ENCODE measurements around the gene FBXW7. TPM values are rescaled to one million over a fixed set of nuclear protein-coding genes. Genes with fewer than 3 reads are reported as not detected.

FBXW7 gene
- total RNA-seq, 1 experiment from 2014 or later = 23.0 TPM

DNA sequence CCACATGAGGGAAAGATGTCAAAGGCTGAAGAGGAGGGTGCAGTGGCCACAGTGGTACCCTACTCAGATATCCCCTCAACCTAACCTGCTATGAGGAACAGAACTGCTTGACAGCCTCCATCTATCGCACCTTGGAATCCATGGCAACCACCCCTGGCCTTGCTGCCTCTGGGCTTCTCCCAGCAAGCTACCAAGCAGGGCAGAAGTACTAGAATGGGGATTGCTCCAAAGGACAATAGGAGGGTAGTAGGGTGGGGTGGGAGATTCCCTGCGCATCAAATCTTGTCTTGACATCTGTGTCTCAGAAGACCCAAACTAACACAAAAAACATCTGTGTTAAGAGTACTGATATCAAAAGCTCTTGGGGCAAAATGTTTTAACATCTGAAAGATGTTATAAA lies 118.2 kb downstream of the FBXW7 start:
- H3K9me3 ChIP-seq (ENCODE audit: control insufficient read depth in 1 of 2, insufficient read depth in 1 of 2, low read depth in 1 of 2, low read length in 2 of 2) = no peaks in the 10 kb centered on the region
- no peaks in the 10 kb centered on the region for H3K4me1 ChIP-seq (ENCODE audit: control insufficient read depth in 1 of 2, insufficient read depth in 2 of 2, low read length in 2 of 2)
- ChIA-PET POLR2A (no interaction called here), CTCF (no interaction called here), RAD21 (ENCODE audit: low non-redundant PET in 1 of 2, low total read pairs in 2 of 2, uncharacterized antibody in 2 of 2, unreplicated experiment in 2 of 2) (no interaction called here)
- H3K79me2 ChIP-seq (ENCODE audit: insufficient read depth, low read length) = peaks cover 37% of the 10 kb centered on the region
- H4K20me1 ChIP-seq (ENCODE audit: insufficient read depth) = no peaks in the 10 kb centered on the region; the same call in 1 of the 2 replicates
- no peak overlapping the region for H3K4me3 ChIP-seq (replicated peaks in 1 of 2; ENCODE audit: low read depth in 1 of 2, low read length in 2 of 2)
- no peak for ATAC-seq
- H3K9ac ChIP-seq (ENCODE audit: low read length) = no peak overlapping the region
- BruUV-seq (replicated peaks) = no TSS peak
- H3K4me2 ChIP-seq (ENCODE audit: low read length) = no peak overlapping the region
- H3K27ac ChIP-seq (ENCODE audit: low read depth, low read length) = no peak overlapping the region
- H2AFZ ChIP-seq (ENCODE audit: low read depth, low read length, poor library complexity, severe bottlenecking) = no peak overlapping the region
- intact Hi-C loops (cut with micrococcal nuclease) = no loop called here
- DNase-seq (ENCODE audit: low read depth, low spot score) = no peak
- H3K36me3 ChIP-seq (ENCODE audit: control insufficient read depth in 1 of 2, insufficient read depth in 2 of 2, low read length in 2 of 2) = no peaks in the 10 kb centered on the region
- TF ChIP-seq, protein P1, sequence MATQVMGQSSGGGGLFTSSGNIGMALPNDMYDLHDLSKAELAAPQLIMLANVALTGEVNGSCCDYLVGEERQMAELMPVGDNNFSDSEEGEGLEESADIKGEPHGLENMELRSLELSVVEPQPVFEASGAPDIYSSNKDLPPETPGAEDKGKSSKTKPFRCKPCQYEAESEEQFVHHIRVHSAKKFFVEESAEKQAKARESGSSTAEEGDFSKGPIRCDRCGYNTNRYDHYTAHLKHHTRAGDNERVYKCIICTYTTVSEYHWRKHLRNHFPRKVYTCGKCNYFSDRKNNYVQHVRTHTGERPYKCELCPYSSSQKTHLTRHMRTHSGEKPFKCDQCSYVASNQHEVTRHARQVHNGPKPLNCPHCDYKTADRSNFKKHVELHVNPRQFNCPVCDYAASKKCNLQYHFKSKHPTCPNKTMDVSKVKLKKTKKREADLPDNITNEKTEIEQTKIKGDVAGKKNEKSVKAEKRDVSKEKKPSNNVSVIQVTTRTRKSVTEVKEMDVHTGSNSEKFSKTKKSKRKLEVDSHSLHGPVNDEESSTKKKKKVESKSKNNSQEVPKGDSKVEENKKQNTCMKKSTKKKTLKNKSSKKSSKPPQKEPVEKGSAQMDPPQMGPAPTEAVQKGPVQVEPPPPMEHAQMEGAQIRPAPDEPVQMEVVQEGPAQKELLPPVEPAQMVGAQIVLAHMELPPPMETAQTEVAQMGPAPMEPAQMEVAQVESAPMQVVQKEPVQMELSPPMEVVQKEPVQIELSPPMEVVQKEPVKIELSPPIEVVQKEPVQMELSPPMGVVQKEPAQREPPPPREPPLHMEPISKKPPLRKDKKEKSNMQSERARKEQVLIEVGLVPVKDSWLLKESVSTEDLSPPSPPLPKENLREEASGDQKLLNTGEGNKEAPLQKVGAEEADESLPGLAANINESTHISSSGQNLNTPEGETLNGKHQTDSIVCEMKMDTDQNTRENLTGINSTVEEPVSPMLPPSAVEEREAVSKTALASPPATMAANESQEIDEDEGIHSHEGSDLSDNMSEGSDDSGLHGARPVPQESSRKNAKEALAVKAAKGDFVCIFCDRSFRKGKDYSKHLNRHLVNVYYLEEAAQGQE (IDR thresholded peaks at IDR 0.05; ENCODE audit: low read depth) = no peak
- TF ChIP-seq CEBPB (IDR thresholded peaks at IDR 0.05; ENCODE audit: low read depth) = no peak
- no peak for TF ChIP-seq SIN3A (IDR thresholded peaks at IDR 0.05; ENCODE audit: low read depth)
- TF ChIP-seq JUND (IDR thresholded peaks at IDR 0.05) = no peak
- no peaks in the 10 kb centered on the region for H3K9me2 ChIP-seq (ENCODE audit: insufficient read depth)
- H3K27me3 ChIP-seq (ENCODE audit: insufficient read depth, low read length) = no peaks in the 10 kb centered on the region

DNA sequence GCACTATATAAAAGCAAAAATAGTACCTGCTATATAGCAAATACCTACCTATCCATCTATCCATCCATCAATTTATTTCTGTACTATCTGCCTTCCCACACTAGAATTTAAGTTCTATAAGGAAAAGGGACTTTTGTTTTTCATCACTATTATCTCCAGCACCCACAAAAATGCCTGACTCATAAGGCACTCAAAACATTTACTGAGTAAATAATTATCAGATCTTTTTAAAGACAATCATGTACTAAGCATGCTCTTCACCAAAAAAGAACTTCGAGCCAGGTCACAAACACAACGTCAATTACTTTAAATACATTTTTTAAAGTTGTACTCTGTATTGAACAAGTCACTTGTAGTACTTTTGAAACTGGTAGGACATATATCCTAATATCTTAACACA lies 119.9 kb downstream of the FBXW7 start:
- no peak for ATAC-seq
- intact Hi-C loops (cut with micrococcal nuclease) = no loop called here
- H3K9me2 ChIP-seq (ENCODE audit: insufficient read depth) = no peaks in the 10 kb centered on the region
- H3K4me1 ChIP-seq (ENCODE audit: control insufficient read depth in 1 of 2, insufficient read depth in 2 of 2, low read length in 2 of 2) = no peaks in the 10 kb centered on the region
- no peaks in the 10 kb centered on the region for H3K27me3 ChIP-seq (ENCODE audit: insufficient read depth, low read length)
- POLR2A ChIA-PET = no interaction called here
- peaks cover 37% of the 10 kb centered on the region for H3K79me2 ChIP-seq (ENCODE audit: insufficient read depth, low read length)
- no peak overlapping the region for H3K4me3 ChIP-seq (replicated peaks in 1 of 2; ENCODE audit: low read depth in 1 of 2, low read length in 2 of 2)
- H3K4me2 ChIP-seq (ENCODE audit: low read length) = no peak overlapping the region
- H3K9ac ChIP-seq (ENCODE audit: low read length) = no peak overlapping the region
- BruUV-seq (replicated peaks) = no TSS peak
- no peak overlapping the region for H3K27ac ChIP-seq (ENCODE audit: low read depth, low read length)
- H2AFZ ChIP-seq (ENCODE audit: low read depth, low read length, poor library complexity, severe bottlenecking) = no peak overlapping the region
- CTCF ChIA-PET = interaction anchor here (0.7 kb wide), 1 partner anchor 25 kb away, joined by 3 read pairs; no protein-coding TSS in a partner anchor
- TF ChIP-seq, protein P2, sequence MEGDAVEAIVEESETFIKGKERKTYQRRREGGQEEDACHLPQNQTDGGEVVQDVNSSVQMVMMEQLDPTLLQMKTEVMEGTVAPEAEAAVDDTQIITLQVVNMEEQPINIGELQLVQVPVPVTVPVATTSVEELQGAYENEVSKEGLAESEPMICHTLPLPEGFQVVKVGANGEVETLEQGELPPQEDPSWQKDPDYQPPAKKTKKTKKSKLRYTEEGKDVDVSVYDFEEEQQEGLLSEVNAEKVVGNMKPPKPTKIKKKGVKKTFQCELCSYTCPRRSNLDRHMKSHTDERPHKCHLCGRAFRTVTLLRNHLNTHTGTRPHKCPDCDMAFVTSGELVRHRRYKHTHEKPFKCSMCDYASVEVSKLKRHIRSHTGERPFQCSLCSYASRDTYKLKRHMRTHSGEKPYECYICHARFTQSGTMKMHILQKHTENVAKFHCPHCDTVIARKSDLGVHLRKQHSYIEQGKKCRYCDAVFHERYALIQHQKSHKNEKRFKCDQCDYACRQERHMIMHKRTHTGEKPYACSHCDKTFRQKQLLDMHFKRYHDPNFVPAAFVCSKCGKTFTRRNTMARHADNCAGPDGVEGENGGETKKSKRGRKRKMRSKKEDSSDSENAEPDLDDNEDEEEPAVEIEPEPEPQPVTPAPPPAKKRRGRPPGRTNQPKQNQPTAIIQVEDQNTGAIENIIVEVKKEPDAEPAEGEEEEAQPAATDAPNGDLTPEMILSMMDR (IDR thresholded peaks at IDR 0.05 in 2 of 3, conservative IDR thresholded peaks at IDR 0.05 in 1 of 3; ENCODE audit: borderline replicate concordance in 1 of 3, insufficient read depth in 1 of 3, low read depth in 2 of 3, low read length in 2 of 3) = no peak
- TF ChIP-seq POLR2AphosphoS5 (IDR thresholded peaks at IDR 0.05; ENCODE audit: low read depth, low read length) (no peak), RAD21 (IDR thresholded peaks at IDR 0.05; ENCODE audit: low read depth) (no peak), YY1 (IDR thresholded peaks at IDR 0.05; ENCODE audit: extremely low read depth, insufficient replicate concordance, low read depth, low read length) (no peak), SIN3A (IDR thresholded peaks at IDR 0.05; ENCODE audit: low read depth) (no peak), SP1 (IDR thresholded peaks at IDR 0.05; ENCODE audit: low read depth) (no peak), FOSL1 (IDR thresholded peaks at IDR 0.05; ENCODE audit: low read depth) (no peak), ELF1 (IDR thresholded peaks at IDR 0.05; ENCODE audit: borderline replicate concordance, low read depth) (no peak)
- TF ChIP-seq, protein P1 (IDR thresholded peaks at IDR 0.05; ENCODE audit: low read depth) = no peak
- no peaks in the 10 kb centered on the region for H3K9me3 ChIP-seq (ENCODE audit: control insufficient read depth in 1 of 2, insufficient read depth in 1 of 2, low read depth in 1 of 2, low read length in 2 of 2)
- no peaks in the 10 kb centered on the region; the same call in 1 of the 2 replicates for H4K20me1 ChIP-seq (ENCODE audit: insufficient read depth)
- RAD21 ChIA-PET (ENCODE audit: low non-redundant PET in 1 of 2, low total read pairs in 2 of 2, uncharacterized antibody in 2 of 2, unreplicated experiment in 2 of 2) = no interaction called here
- no peak for DNase-seq (ENCODE audit: low read depth, low spot score)
- H3K36me3 ChIP-seq (ENCODE audit: control insufficient read depth in 1 of 2, insufficient read depth in 2 of 2, low read length in 2 of 2) = no peaks in the 10 kb centered on the region

All from HCT116 (cell line).